DOHH2 (cell line): ENCODE results near the gene ACVR2A.

Experiments used
- H3F3A ChIP-seq: fragments of 200-600 bp; sonication (generic), shearing (Covaris generic); 2 replicates; pipeline ENCODE4 v1.6.0; 2016; ENCODE audit warnings: antibody characterized with exemption, mild to moderate bottlenecking; ENCODE audit not compliant: control insufficient read depth, insufficient read depth
- H3K27ac ChIP-seq: fragments of 200-600 bp; sonication (generic); 2 replicates; pipeline ENCODE4 v1.5.1; 2014; ENCODE audit warnings: low read depth, mild to moderate bottlenecking, low read length, moderate library complexity
- H3K27me3 ChIP-seq: fragments of 200-600 bp; sonication (generic); 2 replicates; pipeline ENCODE4 v1.6.1; 2014; ENCODE audit warnings: mild to moderate bottlenecking, low read length, mixed read lengths; ENCODE audit not compliant: control insufficient read depth
- H3K36me3 ChIP-seq: fragments of 200-600 bp; sonication (generic); 2 replicates; pipeline ENCODE4 v1.6.1; 2014; ENCODE audit warnings: mild to moderate bottlenecking, low read length, moderate library complexity, mixed read lengths; ENCODE audit not compliant: control insufficient read depth
- H3K4me1 ChIP-seq: fragments of 200-600 bp; sonication (generic); 2 replicates; pipeline ENCODE4 v1.6.1; 2014; ENCODE audit warnings: mild to moderate bottlenecking, low read length, mixed read lengths; ENCODE audit not compliant: control insufficient read depth
- H3K4me2 ChIP-seq: fragments of 200-600 bp; sonication (generic); 2 replicates; pipeline ENCODE4 v1.6.0; 2014; ENCODE audit warnings: mild to moderate bottlenecking, low read length, moderate library complexity
- H3K4me3 ChIP-seq: fragments of 200-600 bp; sonication (generic); 2 replicates; pipeline ENCODE4 v1.5.1; 2014; ENCODE audit warnings: mild to moderate bottlenecking, low read length, mixed read lengths
- H3K79me2 ChIP-seq: fragments of 200-600 bp; sonication (generic); 2 replicates; pipeline ENCODE4 v1.6.1; 2014; ENCODE audit warnings: mild to moderate bottlenecking, low read length, mixed read lengths; ENCODE audit not compliant: control insufficient read depth
- H3K9me2 ChIP-seq: fragments of 200-600 bp; sonication (generic); replicated peaks from 2 replicates; pipeline ENCODE4 v1.6.1; 2014; ENCODE audit warnings: mild to moderate bottlenecking, low read length, mixed read lengths; ENCODE audit not compliant: control insufficient read depth
- H3K9me3 ChIP-seq: fragments of 200-600 bp; sonication (generic); 2 replicates; pipeline ENCODE4 v1.6.1; 2014; ENCODE audit warnings: antibody characterized with exemption, low read length, mixed read lengths; ENCODE audit not compliant: control insufficient read depth, insufficient read depth
- H4K20me1 ChIP-seq: fragments of 200-600 bp; sonication (generic); 2 replicates; pipeline ENCODE4 v1.6.0; 2014; ENCODE audit warnings: low read depth, mild to moderate bottlenecking, antibody characterized with exemption, low read length, moderate library complexity; ENCODE audit not compliant: control insufficient read depth, insufficient read depth
- EZH2phosphoT487 ChIP-seq: fragments of 200-600 bp; sonication (generic); IDR thresholded peaks from 2 replicates; pipeline ENCODE4 v1.6.1; 2017; ENCODE audit warnings: borderline replicate concordance, mild to moderate bottlenecking, antibody characterized with exemption, low read length, moderate library complexity, mixed read lengths
- TF ChIP-seq, protein P1 (sequence below): fragments of 200-600 bp; sonication (generic); IDR thresholded peaks from one replicate; pipeline ENCODE4 v1.5.1; 2014; ENCODE audit warnings: antibody characterized with exemption, mild to moderate bottlenecking, low read depth, low read length; ENCODE audit not compliant: poor library complexity, severe bottlenecking

Gene ACVR2A

GRCh38 chr2:147847746-147848391 is 3.0 kb downstream of the ACVR2A start:
- H3K4me2 ChIP-seq, result peak overlapping the region; percentile 8; the same call in 1 of the 2 replicates

DNA sequence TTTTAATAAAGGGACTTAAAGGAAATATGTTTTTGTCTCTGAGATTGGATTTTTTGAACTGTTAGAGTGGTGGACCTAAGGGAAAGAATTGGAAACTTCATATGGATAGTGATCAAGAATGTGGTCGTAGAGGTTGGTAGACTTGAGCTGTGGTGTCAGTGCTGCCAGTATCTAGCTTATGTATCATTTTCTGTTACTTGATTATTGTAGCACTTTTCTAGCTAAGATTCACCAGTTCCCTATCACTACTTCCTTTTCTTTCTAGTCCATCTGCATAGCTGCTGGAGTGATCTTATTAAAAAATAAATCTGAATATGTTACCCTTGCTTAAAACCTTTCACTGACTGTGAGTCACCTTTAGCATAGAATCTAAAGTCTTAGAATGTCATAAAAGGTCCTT is 6.0 kb downstream of the ACVR2A start:
- Histone ChIP-seq H3K36me3 (no peaks in the 10 kb centered on the region), H3K9me3 (no peaks in the 10 kb centered on the region), H3K27me3 (no peaks in the 10 kb centered on the region), H3K4me3 (no peak overlapping the region), H3K27ac (no peak overlapping the region), H3K9me2 (no peaks in the 10 kb centered on the region), H3K4me2 (no peak overlapping the region), H3K79me2 (peaks cover 57% of the 10 kb centered on the region), H3F3A (no peaks in the 10 kb centered on the region), H4K20me1 (no peaks in the 10 kb centered on the region; the same call in 1 of the 2 replicates), H3K4me1 (peaks cover 26% of the 10 kb centered on the region)
- no peak for TF ChIP-seq EZH2phosphoT487
- TF ChIP-seq, protein P1, sequence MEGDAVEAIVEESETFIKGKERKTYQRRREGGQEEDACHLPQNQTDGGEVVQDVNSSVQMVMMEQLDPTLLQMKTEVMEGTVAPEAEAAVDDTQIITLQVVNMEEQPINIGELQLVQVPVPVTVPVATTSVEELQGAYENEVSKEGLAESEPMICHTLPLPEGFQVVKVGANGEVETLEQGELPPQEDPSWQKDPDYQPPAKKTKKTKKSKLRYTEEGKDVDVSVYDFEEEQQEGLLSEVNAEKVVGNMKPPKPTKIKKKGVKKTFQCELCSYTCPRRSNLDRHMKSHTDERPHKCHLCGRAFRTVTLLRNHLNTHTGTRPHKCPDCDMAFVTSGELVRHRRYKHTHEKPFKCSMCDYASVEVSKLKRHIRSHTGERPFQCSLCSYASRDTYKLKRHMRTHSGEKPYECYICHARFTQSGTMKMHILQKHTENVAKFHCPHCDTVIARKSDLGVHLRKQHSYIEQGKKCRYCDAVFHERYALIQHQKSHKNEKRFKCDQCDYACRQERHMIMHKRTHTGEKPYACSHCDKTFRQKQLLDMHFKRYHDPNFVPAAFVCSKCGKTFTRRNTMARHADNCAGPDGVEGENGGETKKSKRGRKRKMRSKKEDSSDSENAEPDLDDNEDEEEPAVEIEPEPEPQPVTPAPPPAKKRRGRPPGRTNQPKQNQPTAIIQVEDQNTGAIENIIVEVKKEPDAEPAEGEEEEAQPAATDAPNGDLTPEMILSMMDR, result no peak

More at GRCh38 chr2:147847746-147848391, 3.0 kb downstream of the ACVR2A start:
- H3K4me3 ChIP-seq, result no peak overlapping the region
- no peaks in the 10 kb centered on the region for H3K9me3 ChIP-seq
- no peak overlapping the region for H3K27ac ChIP-seq
- H3K9me2 ChIP-seq, result no peaks in the 10 kb centered on the region
- H3K79me2 ChIP-seq, result peaks cover 62% of the 10 kb centered on the region
- TF ChIP-seq EZH2phosphoT487, result no peak
- TF ChIP-seq, protein P1, result no peak
- H3K4me1 ChIP-seq, result peaks cover 38% of the 10 kb centered on the region
- no peaks in the 10 kb centered on the region; the same call in 1 of the 2 replicates for H4K20me1 ChIP-seq
- H3K36me3 ChIP-seq, result no peaks in the 10 kb centered on the region
- peaks cover 5% of the 10 kb centered on the region for H3F3A ChIP-seq
- peaks cover 7% of the 10 kb centered on the region for H3K27me3 ChIP-seq

DNA sequence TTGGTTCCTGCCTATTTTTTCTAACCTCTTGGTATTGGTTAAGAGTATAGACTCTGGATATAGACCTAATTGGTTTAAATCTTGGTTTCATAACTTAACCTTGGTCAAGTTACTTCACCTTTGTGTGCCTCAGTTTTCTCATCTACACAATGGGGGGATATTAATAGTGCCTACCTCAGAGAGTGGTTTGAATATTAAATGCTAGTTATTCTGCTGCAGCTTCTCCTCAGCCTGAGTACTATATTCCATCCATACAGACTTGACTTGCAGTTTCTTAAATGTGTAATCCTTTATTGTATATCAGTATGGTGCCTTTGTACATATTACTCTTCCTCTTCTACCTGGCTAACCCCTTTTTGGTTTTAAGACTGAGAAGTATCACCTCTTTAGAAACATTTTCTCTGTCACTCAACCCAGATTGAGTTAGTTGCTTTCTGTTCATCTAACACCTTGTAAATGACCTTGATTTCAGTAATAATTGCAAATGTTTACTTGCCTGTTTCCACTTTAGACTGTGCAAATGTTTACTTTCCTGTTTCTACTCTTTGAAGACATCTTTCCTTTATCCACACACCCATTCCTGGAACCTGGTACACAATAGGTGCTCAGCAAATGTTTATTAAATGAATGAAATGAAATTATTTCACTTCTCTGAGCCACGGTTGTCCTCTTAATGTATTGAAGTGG is 6.6 kb downstream of the ACVR2A start:
- no peaks in the 10 kb centered on the region for H3K9me3 ChIP-seq
- H3K36me3 ChIP-seq, result no peaks in the 10 kb centered on the region
- no peaks in the 10 kb centered on the region for H3K27me3 ChIP-seq
- no peak for TF ChIP-seq EZH2phosphoT487
- TF ChIP-seq, protein P1, result no peak
- H3K27ac ChIP-seq, result no peak overlapping the region
- H3K79me2 ChIP-seq, result peaks cover 52% of the 10 kb centered on the region
- H3K4me1 ChIP-seq, result peaks cover 21% of the 10 kb centered on the region
- no peaks in the 10 kb centered on the region for H3K9me2 ChIP-seq
- H4K20me1 ChIP-seq, result no peaks in the 10 kb centered on the region; the same call in 1 of the 2 replicates
- H3K4me3 ChIP-seq, result no peak overlapping the region
- no peaks in the 10 kb centered on the region for H3F3A ChIP-seq
- H3K4me2 ChIP-seq, result no peak overlapping the region
